Lower leg skin (tissue), 4 donors: ENCODE data around the gene RGS8. TPM values are rescaled to one million over a fixed set of nuclear protein-coding genes. Genes with fewer than 3 reads are reported as not detected.

Experiments used
- DNase-seq, 2 donors: peaks; one replicate each; pipeline ENCODE4 v3.0.0-alpha.2; 2019; ENCODE audit warnings: low spot score in 2 of 2
- H3K4me3 ChIP-seq: fragments of 200-600 bp; sonication (generic); 2 replicates; pipeline ENCODE4 v1.5.1; 2017; ENCODE audit warnings: mild to moderate bottlenecking, low read depth; ENCODE audit not compliant: poor library complexity, severe bottlenecking
- POLR2A ChIP-seq, 2 donors: fragments of 450-650 bp; IDR thresholded peaks; one replicate each; pipeline ENCODE4 v1.6.1; 2016 to 2017; ENCODE audit warnings: antibody characterized with exemption in 2 of 2, mild to moderate bottlenecking in 1 of 2, moderate library complexity in 1 of 2
- WGBS, 2 donors: methylation state at CpG; one replicate each; pipeline ENCODE4 v1.1.5; 2018; 5-methylcytosine and 5-hydroxymethylcytosine counted together
- intact Hi-C: fragments of 100-400 bp; cut with DNase I; formaldehyde crosslinking; loops from one replicate; pipeline ENCODE4 v1.15.0; 2023; ENCODE audit warnings: low total_unique reads
- total RNA-seq, 4 donors: library from RNA; depleted of rRNA; stranded (reverse); fragments of >200 nt; gene quantifications; one replicate each; pipeline ENCODE4 v1.1.0, GENCODE V29; 2016
- TF ChIP-seq, protein P1 (sequence below), 3 donors: fragments of 450-650 bp; IDR thresholded peaks; one replicate each; pipeline ENCODE4 v1.5.1; 2016; ENCODE audit warnings: antibody characterized with exemption in 3 of 3, mild to moderate bottlenecking in 3 of 3, moderate library complexity in 2 of 3

The RGS8 gene
- total RNA-seq, 4 donors from 2014 or later: not detected

DNA sequence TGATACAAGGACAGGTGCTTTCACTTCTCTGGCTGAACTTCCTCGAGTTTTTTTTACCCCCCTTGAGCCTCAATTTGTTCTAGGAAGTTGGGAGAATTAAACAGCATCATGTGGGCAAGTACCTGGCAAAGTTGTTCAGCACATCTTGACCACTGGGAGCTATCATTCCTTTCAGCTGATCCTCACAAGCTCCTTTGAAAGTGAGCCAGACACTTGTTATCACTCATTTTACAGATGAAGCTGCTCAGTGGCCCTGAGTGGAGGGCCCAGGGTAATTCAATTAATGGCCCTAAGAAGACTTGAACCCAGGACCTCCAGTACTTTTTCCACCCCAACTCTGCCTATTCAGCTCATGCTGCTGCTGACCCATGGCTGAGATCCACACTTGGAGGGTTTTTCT lies 2.0 kb downstream of the RGS8 start:
- TF ChIP-seq, protein P1, sequence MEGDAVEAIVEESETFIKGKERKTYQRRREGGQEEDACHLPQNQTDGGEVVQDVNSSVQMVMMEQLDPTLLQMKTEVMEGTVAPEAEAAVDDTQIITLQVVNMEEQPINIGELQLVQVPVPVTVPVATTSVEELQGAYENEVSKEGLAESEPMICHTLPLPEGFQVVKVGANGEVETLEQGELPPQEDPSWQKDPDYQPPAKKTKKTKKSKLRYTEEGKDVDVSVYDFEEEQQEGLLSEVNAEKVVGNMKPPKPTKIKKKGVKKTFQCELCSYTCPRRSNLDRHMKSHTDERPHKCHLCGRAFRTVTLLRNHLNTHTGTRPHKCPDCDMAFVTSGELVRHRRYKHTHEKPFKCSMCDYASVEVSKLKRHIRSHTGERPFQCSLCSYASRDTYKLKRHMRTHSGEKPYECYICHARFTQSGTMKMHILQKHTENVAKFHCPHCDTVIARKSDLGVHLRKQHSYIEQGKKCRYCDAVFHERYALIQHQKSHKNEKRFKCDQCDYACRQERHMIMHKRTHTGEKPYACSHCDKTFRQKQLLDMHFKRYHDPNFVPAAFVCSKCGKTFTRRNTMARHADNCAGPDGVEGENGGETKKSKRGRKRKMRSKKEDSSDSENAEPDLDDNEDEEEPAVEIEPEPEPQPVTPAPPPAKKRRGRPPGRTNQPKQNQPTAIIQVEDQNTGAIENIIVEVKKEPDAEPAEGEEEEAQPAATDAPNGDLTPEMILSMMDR (IDR thresholded peaks at IDR 0.05): no peak
- TF ChIP-seq POLR2A (IDR thresholded peaks at IDR 0.05): no peak
- 33 to 43% methylated on average over 1 of the region's 1 CpG for WGBS, 2 donors
- intact Hi-C loops: no loop called here

DNA sequence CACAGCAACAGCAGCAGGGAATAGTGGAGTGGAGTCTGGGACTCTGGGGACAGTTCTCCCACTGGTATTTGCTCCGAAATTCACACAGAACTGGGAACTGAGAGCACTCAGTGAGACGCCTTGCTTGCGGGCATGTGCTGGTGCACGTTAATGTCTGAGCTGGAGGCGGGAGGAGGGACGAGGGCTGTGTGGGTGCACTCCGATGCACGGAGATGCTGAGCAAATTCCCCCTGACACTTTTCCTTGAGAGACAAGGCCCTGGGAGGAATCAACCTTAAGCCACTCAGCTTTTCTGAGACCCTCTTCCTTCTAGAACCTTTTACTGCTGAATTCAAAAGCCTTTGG lies 2.8 kb downstream of the RGS8 start:
- intact Hi-C loops: no loop called here
- no peak for DNase-seq
- WGBS, 2 donors: 55 to 77% methylated on average over 8 of the region's 8 CpGs
- no peak overlapping the region for H3K4me3 ChIP-seq
- no peak for TF ChIP-seq POLR2A (IDR thresholded peaks at IDR 0.05)
- TF ChIP-seq, protein P1 (IDR thresholded peaks at IDR 0.05): no peak

More for the DNA sequence above, 2.0 kb downstream of the RGS8 start:
- no peak for DNase-seq
- no peak overlapping the region for H3K4me3 ChIP-seq

DNA sequence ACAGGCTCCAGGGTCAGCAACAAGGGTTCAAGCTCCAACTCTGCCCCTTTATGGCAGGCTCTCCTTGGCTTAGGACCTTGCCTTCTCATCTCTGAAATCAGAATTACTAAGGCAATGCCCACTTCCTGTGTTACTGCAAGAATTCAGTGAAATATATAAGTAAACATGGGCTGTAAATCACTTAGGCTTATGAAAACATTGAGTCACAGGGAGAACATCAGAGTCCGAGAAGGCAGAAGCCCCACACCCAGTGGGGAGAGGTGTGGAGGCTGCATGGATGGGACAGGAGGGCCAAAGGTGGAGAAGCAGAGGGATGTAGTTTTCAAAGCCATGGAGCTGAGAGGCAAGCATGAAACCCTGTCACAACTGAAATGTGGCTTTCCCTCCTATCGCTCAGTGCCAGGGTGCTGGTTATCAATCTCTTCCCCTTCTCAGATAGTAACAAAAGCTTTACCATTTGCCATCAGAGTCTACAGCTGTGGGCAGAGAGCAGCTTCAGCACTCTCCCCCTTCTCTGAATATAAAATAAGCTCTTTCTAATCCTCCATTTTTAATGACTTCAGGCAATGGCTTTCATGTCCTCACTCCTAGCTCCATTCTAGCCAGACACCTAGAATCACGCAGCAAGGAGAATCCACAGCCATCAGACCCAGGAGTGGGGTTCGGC lies 3.4 kb downstream of the RGS8 start:
- H3K4me3 ChIP-seq: no peak overlapping the region
- intact Hi-C loops: no loop called here
- 73 to 91% methylated on average over 4 of the region's 4 CpGs for WGBS, 2 donors
- TF ChIP-seq, protein P1 (IDR thresholded peaks at IDR 0.05): no peak
- no peak for TF ChIP-seq POLR2A (IDR thresholded peaks at IDR 0.05)
- DNase-seq: no peak

DNA sequence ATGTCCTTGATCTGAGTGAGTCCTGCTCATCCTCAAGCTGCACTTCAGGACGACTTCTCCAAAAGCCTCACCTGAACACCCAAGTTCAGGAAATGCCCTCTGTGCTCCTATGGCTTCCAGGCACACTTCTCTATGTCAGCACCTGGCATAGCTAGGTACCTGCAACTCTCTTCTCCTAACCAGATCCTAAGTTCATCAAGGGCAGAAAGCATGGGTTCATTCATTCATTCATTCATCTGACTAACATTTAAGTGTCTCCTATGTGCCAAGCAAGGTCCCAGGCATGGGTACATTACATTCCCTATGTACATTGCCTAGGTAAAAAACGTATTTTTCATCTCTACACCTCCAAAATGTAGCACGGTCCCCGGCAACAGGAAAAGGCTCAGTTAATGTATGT lies 4.0 kb downstream of the RGS8 start:
- TF ChIP-seq, protein P1 (IDR thresholded peaks at IDR 0.05): no peak
- TF ChIP-seq POLR2A (IDR thresholded peaks at IDR 0.05): no peak
- intact Hi-C loops: no loop called here
- WGBS, 2 donors: 82 to 84% methylated on average over 4 of the region's 4 CpGs
- no peak overlapping the region for H3K4me3 ChIP-seq
- no peak for DNase-seq

DNA sequence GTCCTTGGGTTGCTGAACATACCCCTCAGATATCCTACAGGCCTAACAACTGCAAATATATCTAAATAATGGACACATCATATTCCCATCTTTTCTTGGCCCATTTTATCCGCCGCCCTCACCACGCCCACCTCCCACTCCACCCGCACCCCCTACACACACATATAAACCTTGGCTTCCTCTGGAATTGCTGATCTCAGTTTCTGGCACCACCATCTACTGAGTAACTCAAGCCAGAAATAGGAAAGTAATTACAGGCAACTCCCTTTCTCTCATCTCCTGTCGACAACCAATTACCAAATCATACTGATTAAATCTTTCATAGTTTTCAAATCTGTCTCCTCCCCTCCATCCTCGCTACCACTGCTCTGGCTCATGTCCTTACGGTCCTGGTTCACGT lies 4.7 kb downstream of the RGS8 start:
- DNase-seq: no peak
- intact Hi-C loops: no loop called here
- 28 to 30% methylated on average over 8 of the region's 8 CpGs for WGBS, 2 donors
- no peak for TF ChIP-seq POLR2A (IDR thresholded peaks at IDR 0.05)
- TF ChIP-seq, protein P1 (IDR thresholded peaks at IDR 0.05): no peak
- no peak overlapping the region for H3K4me3 ChIP-seq
